HG02610 (cell line): ENCODE data around the gene SMAD2.
"Not testable (repeated sequence)": the region's sequence is repeated elsewhere in the genome, so short reads cannot be mapped to it uniquely, and the experiment has no call there.

Experiments used
- ATAC-seq: cut with Tn5 transposase; IDR thresholded peaks from one replicate; pipeline ENCODE4 v1.9.1; 2021; ENCODE audit warnings: mild to moderate bottlenecking, moderate library complexity; ENCODE audit not compliant: unreplicated experiment

Gene SMAD2

DNA sequence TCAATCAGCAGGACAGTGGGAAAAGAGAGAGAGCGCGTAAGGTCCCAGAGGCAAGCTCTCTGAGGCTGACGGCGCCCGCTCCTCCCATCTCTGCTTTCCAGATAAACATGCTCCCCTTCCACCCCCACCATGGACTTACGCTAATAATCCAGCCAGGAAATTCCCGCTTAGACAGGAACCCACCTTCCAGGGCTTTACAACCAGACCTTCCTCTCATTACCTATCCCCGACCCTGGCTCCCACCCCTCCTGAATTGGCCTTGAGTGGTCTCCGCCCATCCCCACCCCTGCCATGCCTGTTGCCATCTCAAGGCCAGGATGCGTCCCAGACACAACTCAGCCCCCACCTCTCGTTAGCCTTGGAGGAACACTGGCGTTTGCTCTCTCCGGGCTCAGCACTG is 131.1 kb downstream of the SMAD2 start:
- ATAC-seq: no peak

DNA sequence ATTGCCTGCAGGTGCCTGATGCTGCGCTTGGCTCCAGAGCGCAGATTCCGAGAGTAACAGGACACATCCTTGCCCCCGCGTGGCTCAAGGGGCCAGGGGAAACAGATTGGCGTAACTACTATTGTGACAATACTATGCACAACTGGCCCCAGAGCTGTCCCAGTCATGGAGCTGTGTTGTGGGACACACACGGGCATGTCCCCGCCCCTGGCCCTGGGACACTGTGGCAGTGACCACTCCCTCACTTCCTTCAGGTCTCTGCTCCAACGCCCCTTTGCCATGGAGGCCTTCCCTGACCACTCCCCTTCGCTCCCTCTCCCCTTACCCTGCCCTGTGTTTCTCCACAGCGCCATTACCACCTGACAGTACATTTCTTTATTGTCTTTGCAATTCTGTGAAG is 132.1 kb downstream of the SMAD2 start:
- ATAC-seq: no peak

- ATAC-seq: no peak
Observed at GRCh38 chr18:47797126-47797525, 133.3 kb downstream of the SMAD2 start.

- ATAC-seq: no peak
Observed at GRCh38 chr18:47795434-47795814, 135.0 kb downstream of the SMAD2 start.

GRCh38 chr18:47794725-47795433 is 135.6 kb downstream of the SMAD2 start:
- no peak for ATAC-seq

- ATAC-seq: no peak
Observed at GRCh38 chr18:47793609-47794008, 136.8 kb downstream of the SMAD2 start.

- ATAC-seq: no peak
Observed at GRCh38 chr18:47791461-47791985, 138.9 kb downstream of the SMAD2 start.

GRCh38 chr18:47790036-47790435 is 140.4 kb downstream of the SMAD2 start:
- ATAC-seq: no peak

- no peak for ATAC-seq
Observed at GRCh38 chr18:47788621-47789020, 141.8 kb downstream of the SMAD2 start.

GRCh38 chr18:47781561-47781960 is 148.9 kb downstream of the SMAD2 start:
- no peak for ATAC-seq

DNA sequence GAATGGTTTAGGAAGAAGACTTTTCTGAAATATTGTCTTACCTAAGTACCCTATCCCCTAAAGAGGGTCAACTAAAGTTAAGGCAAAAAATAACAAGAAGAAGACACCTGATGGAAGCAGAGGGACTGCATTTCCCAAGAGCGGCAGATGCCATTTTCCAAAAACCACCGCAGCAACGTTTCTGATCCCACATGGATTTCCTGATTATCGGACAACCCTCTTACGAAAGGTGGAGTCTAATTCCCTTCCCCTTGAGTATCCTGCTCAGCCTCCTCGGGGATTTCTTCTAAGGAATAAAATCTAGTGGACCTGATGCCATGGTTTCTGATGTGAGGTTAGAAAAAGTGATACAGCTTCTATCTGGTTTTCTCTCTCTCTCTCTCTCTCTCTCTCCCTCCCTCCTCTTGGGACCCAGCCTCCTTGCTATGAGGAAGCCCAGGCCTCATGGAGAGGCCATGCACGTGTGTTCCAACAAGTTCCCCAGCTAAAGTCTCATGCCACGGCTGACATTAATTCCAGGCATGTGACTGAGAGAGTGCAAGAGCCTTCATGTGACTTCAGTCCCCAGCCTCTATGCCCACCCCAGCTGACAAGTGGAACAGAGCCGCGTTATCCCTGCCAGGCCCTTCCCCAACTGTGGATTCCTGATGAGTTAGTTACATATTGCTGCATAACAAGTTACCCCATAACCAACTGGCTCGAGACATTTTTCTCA is 150.3 kb downstream of the SMAD2 start:
- no peak for ATAC-seq

DNA sequence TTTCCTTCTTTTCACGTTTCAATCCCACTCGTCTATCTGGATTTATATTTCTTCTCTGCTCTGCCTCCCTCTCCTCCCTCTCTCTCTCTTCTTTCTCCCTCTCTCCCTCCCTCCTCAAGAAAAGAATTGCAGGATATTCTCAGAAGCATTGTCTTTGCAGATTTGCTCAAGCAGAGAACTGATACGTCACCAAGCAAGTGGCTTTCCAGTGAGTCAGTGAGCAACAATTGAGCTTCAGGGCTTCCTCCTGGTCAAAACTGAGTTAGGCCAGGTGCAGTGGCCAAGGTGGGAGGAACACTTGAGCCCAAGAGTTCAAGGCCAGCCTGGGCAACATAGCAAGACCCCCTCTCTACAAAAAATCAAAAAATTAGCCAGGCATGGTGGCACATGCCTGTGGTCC is 151.1 kb downstream of the SMAD2 start:
- no peak for ATAC-seq

DNA sequence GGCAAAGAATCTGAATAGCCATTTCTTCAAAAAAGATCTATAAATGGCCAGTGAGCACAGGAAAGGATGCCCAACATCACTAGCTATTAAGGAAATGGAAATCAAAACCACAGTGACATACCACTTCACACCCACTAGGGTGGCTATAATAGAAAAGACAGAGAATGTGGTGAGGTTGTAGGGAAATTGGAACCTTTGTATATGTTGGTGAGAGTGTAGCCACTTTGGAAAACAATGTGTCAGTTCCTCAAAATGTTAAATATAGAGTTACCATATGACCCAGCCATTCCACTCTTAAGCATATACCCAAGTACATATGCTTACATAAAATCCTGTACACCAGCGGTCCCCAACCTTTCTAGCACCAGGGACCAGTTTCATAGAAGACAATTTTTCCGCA is 152.8 kb downstream of the SMAD2 start:
- ATAC-seq: no peak

DNA sequence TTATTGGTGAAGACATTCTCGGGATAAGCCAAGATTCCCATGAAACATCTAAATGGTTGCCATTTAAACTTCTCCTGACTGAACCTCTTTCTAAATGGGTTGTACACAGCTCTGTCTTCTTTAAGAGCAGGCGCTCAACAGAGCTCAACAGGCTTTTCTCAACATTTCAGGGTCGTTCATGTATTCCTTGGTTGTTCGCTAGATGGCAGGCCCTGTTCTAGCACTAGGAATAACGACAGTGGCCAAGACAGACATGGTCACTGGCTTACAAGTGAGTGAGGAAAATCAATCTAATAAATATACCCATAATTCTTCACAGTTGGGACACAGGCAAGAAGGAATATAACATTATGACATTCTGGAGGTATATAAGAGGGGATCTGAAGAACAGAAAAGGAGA is 154.5 kb downstream of the SMAD2 start:
- ATAC-seq: no peak

GRCh38 chr18:47773931-47774330 is 156.5 kb downstream of the SMAD2 start:
- ATAC-seq: no peak

GRCh38 chr18:47772374-47773248 is 157.8 kb downstream of the SMAD2 start:
- ATAC-seq: no peak

DNA sequence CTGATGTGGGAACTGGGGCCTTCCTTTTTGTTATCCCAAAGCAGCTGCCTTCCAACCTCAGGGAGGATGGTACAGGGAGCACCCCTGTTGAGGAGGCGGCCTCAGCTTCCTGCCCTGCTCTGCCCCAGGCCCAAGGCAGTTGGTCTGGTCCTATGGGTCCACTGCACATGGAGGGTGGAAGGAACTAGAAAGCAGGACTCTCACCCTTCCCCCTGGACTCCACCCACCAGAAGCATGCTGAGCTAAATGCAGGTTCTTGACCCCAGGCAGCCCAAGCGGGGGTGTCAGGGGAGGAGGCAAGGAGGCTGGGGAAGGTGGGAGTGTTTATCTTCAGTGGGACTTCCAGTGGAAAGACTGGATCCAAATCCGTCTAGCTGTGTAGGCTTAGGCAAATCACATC is 158.5 kb downstream of the SMAD2 start:
- no peak for ATAC-seq

DNA sequence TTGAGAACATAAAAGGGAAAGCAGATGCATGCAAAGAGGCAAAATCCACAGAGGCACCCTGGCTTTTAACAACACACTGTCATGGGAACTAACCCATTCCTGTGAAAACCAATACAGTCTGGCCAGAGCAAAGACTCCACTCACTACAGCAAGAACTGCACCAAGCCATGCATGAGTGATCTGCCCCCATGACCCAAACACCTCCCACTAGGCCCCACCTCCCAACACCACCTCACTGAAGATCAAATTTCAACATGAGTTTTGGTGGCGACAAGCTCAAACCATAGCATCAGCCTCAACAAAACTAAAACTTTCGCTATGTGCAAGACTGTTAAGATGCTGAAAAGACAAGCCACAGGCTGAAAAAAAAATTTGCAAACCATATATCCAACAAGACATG is 162.8 kb downstream of the SMAD2 start:
- peak; percentile 69 for ATAC-seq

DNA sequence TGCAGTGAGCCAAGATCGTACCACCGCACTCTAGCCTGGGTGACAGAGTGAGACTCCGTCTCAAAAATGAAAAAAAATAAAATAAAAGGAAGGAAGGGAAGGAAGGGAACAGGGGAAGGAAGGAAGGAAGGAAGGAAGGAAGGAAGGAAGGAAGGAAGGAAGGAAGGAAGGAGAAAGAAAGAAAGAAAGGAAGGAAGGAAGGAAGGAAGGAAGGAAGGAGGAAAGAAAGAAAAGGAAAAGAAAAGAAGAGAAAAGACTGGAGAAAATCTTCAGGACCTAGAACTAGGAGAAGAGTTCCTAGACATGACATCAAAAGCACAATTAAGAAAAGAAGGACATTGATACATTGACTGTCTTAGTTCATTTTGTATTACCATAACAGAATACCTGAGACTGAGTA is 163.3 kb downstream of the SMAD2 start:
- not testable (repeated sequence) for ATAC-seq
